Calu3 (cell line): Measurements from ENCODE around the gene TRPM4. TPM values are rescaled to one million over a fixed set of nuclear protein-coding genes. Genes with fewer than 3 reads are reported as not detected.
A peak's percentile ranks its signal among the peaks of the same experiment; 100 is the strongest.
"Not testable (repeated sequence)": the region's sequence is repeated elsewhere in the genome, so short reads cannot be mapped to it uniquely, and the experiment has no call there.

ENCODE experiments used
- BruUV-seq: library from RNA; stranded (reverse); fragments of 400-500 nt; replicated peaks from 2 replicates; lab custom pipeline; 2021; lab: Mats Ljungman, UMichigan
- CTCF ChIA-PET: fragments of 300-600 bp; sonication (Branson Sonifier 250); formaldehyde crosslinking; loops from one replicate; lab custom pipeline; 2022; ENCODE audit warnings: antibody characterized with exemption; lab: Charles Lee
- DNase-seq: peaks from one replicate; pipeline ENCODE4 v3.0.0; 2022
- H3K27ac Mint-ChIP-seq: one replicate; pipeline ENCODE4 v1.8.0; 2022; ENCODE audit warnings: mixed read lengths; ENCODE audit not compliant: unreplicated experiment
- H3K27me3 Mint-ChIP-seq: one replicate; pipeline ENCODE4 v1.8.0; 2022; ENCODE audit warnings: mixed read lengths; ENCODE audit not compliant: unreplicated experiment
- H3K36me3 Mint-ChIP-seq: one replicate; pipeline ENCODE4 v1.8.0; 2022; ENCODE audit warnings: mild to moderate bottlenecking, moderate library complexity, mixed read lengths; ENCODE audit not compliant: insufficient read depth, unreplicated experiment
- H3K4me1 Mint-ChIP-seq: one replicate; pipeline ENCODE4 v1.8.0; 2022; ENCODE audit warnings: mild to moderate bottlenecking, low read depth, mixed read lengths; ENCODE audit not compliant: unreplicated experiment
- H3K4me3 Mint-ChIP-seq: one replicate; pipeline ENCODE4 v1.8.0; 2022; ENCODE audit warnings: mild to moderate bottlenecking, low read depth, moderate library complexity, mixed read lengths; ENCODE audit not compliant: unreplicated experiment
- H3K9me3 Mint-ChIP-seq: one replicate; pipeline ENCODE4 v1.8.0; 2022; ENCODE audit warnings: low read depth, mixed read lengths; ENCODE audit not compliant: unreplicated experiment
- CTCF ChIP-seq: fragments of 200-600 bp; IDR thresholded peaks from one replicate; pipeline ENCODE4 v1.8.0; 2022; ENCODE audit warnings: antibody characterized with exemption; ENCODE audit not compliant: unreplicated experiment
- intact Hi-C: fragments of 100-400 bp; cut with micrococcal nuclease; formaldehyde crosslinking; loops from one replicate; pipeline ENCODE4 v1.10.0; 2022; ENCODE audit not compliant: unreplicated experiment
- total RNA-seq: library from RNA; stranded (reverse); gene quantifications from 2 replicates; pipeline ENCODE4 v1.2.3, GENCODE V29; 2022

TRPM4 gene
- total RNA-seq, 1 experiment from 2014 or later, result 70.0 TPM

- Mint-ChIP-seq H3K9me3 (no peaks in the 10 kb centered on the region), H3K4me1 (peaks cover 9% of the 10 kb centered on the region), H3K4me3 (no peak overlapping the region), H3K27ac (no peak overlapping the region), H3K36me3 (peaks cover 3% of the 10 kb centered on the region), H3K27me3 (no peaks in the 10 kb centered on the region)
- intact Hi-C loops, result loop anchor here (10.0 kb wide), 1 partner anchor 229 kb away; the partner anchor contains the start of genes GYS1 and RUVBL2
- CTCF ChIA-PET, result interaction anchor here (2.6 kb wide), 1 partner anchor 126 kb away, joined by 18 read pairs; no protein-coding TSS in a partner anchor
- DNase-seq, result no peak
- TF ChIP-seq CTCF, result no peak
- no TSS peak for BruUV-seq
Observed at GRCh38 chr19:49223472-49223871, 65.9 kb downstream of the TRPM4 start.

GRCh38 chr19:49224441-49224840 is 66.8 kb downstream of the TRPM4 start:
- CTCF ChIA-PET, result interaction anchor here (0.6 to 2.6 kb wide), 7 partner anchors 12 to 384 kb away, joined by 3 to 18 read pairs (median 3); no protein-coding TSS in a partner anchor
- not testable (repeated sequence) for H3K9me3 Mint-ChIP-seq, H3K27ac Mint-ChIP-seq, H3K36me3 Mint-ChIP-seq, H3K27me3 Mint-ChIP-seq, H3K4me3 Mint-ChIP-seq, DNase-seq, BruUV-seq, H3K4me1 Mint-ChIP-seq
- intact Hi-C loops, result loop anchor here (10.0 kb wide), 1 partner anchor 230 kb away; the partner anchor contains the start of genes GYS1 and RUVBL2

GRCh38 chr19:49224879-49225278 is 67.3 kb downstream of the TRPM4 start:
- no TSS peak for BruUV-seq

GRCh38 chr19:49229416-49229815 is 71.8 kb downstream of the TRPM4 start:
- no peak overlapping the region for H3K4me3 Mint-ChIP-seq
- peaks cover 9% of the 10 kb centered on the region for H3K4me1 Mint-ChIP-seq
- H3K36me3 Mint-ChIP-seq, result peaks cover 3% of the 10 kb centered on the region
- CTCF ChIA-PET, result interaction anchor here (0.7 kb wide), 1 partner anchor 579 kb away, joined by 4 read pairs; no protein-coding TSS in a partner anchor
- peaks cover 9% of the 10 kb centered on the region for H3K27me3 Mint-ChIP-seq
- no peak for TF ChIP-seq CTCF
- no peaks in the 10 kb centered on the region for H3K9me3 Mint-ChIP-seq
- DNase-seq, result no peak
- H3K27ac Mint-ChIP-seq, result no peak overlapping the region
- intact Hi-C loops, result loop anchor here (10.0 kb wide), 1 partner anchor 235 kb away; the partner anchor contains the start of genes GYS1 and RUVBL2
- no TSS peak for BruUV-seq

More at GRCh38 chr19:49224879-49225278, 67.3 kb downstream of the TRPM4 start:
- CTCF ChIA-PET, result interaction anchor here (0.5 to 2.6 kb wide), 12 partner anchors 13 to 382 kb away, joined by 3 to 18 read pairs (median 4); partner anchors contain the start of genes GYS1, LIN7B and RUVBL2
- Mint-ChIP-seq H3K36me3 (peaks cover 3% of the 10 kb centered on the region), H3K4me3 (no peak overlapping the region), H3K27ac (no peak overlapping the region), H3K9me3 (no peaks in the 10 kb centered on the region), H3K27me3 (no peaks in the 10 kb centered on the region), H3K4me1 (peaks cover 9% of the 10 kb centered on the region)
- intact Hi-C loops, result loop anchor here (10.0 kb wide), 1 partner anchor 230 kb away; the partner anchor contains the start of genes GYS1 and RUVBL2
- TF ChIP-seq CTCF, result peak; percentile 73
- peak; percentile 86 for DNase-seq

- Mint-ChIP-seq H3K9me3 (no peaks in the 10 kb centered on the region), H3K4me1 (no peaks in the 10 kb centered on the region), H3K36me3 (no peaks in the 10 kb centered on the region), H3K27ac (no peak overlapping the region), H3K27me3 (peaks cover 19% of the 10 kb centered on the region), H3K4me3 (no peak overlapping the region)
- intact Hi-C loops, result no loop called here
- CTCF ChIA-PET, result no interaction called here
- TF ChIP-seq CTCF, result no peak
- DNase-seq, result no peak
- no TSS peak for BruUV-seq
Observed at GRCh38 chr19:49231389-49231788, 73.8 kb downstream of the TRPM4 start.
